SK-N-SH (cell line): ENCODE measurements around the gene MYLK4.

Experiments
- CTCF ChIP-seq: fragments of 200-600 bp; sonication (generic); IDR thresholded peaks from 2 replicates; pipeline ENCODE4 v1.6.1; 2017; ENCODE audit warnings: antibody characterized with exemption, mild to moderate bottlenecking, moderate library complexity
- FOXM1 ChIP-seq: IDR thresholded peaks from 2 replicates; pipeline ENCODE4 v1.4.0; 2012; ENCODE audit warnings: low read depth, mild to moderate bottlenecking
- GABPA ChIP-seq: IDR thresholded peaks from 2 replicates; pipeline ENCODE4 v1.4.0; 2012; ENCODE audit warnings: low read depth, mild to moderate bottlenecking
- MAX ChIP-seq: IDR thresholded peaks from 2 replicates; pipeline ENCODE4 v1.4.0; 2012; ENCODE audit warnings: low read depth
- POLR2AphosphoS5 ChIP-seq: IDR thresholded peaks from 2 replicates; pipeline ENCODE4 v1.6.1; 2012; ENCODE audit warnings: low read depth, low read length
- REST ChIP-seq: IDR thresholded peaks from 2 replicates; pipeline ENCODE4 v1.6.1; 2012; ENCODE audit warnings: mild to moderate bottlenecking, low read depth, low read length, moderate library complexity
- TAF1 ChIP-seq: IDR thresholded peaks from 2 replicates; pipeline ENCODE4 v1.6.1; 2012; ENCODE audit warnings: low read depth, mild to moderate bottlenecking, low read length, moderate library complexity, borderline replicate concordance

DNA sequence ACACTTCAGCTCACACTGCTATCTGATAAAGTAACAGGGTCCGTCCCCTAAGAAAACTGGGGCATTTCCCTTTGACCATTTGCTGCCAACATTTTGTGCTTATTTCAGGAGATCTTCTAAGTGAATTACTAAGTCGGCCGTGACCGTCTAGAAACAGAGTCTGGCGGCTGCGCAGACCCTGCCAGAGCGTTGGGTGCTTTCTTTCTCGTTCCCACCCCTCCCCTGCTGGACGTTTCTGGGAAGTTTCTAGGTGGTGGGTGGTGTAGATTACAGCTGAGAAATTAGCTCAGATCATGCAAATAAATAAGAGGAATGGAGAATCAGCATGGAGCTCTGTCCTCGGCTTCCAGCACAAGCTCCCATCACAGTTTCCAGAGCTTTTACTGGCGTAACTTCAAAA lies 128.1 kb downstream of the MYLK4 start:
- TF ChIP-seq FOXM1 (no peak), CTCF (no peak), REST (no peak), POLR2AphosphoS5 (no peak), GABPA (no peak), MAX (no peak), TAF1 (no peak)
